ENCODE data around the gene DHX29. TPM values are rescaled to one million over a fixed set of nuclear protein-coding genes. Genes with fewer than 3 reads are reported as not detected.

DHX29 gene
- total and polyA plus RNA-seq, 2 donors (not counting 1 experiment from before 2014, with no cell fraction given), result 3.9 to 18.1 TPM

DNA sequence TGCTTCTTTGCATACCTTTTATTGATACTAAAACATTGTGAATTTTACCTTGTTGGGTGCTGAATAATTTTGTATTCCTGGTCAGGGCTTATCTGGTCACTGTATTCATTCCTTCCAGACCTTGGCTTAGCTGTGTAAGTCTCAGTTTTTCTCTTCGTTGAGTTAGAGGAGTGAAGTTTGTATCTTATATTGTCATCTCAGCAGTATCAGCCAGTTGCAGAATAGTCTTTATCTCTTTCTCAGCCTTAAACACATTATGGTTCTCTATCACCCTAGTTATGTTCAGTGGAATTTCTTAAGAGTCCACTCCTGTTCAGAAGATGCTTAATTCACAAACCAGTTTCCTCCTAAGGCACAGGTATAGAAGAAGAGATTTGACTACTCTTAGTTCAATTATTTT, 25.5 kb upstream of the DHX29 start:
- H3K27me3 Mint-ChIP-seq, result no peaks in the 10 kb centered on the region
- WGBS (ENCODE audit: insufficient coverage), result no CpG with 5 or more reads among the region's 1 CpG
- H3K36me3 ChIP-seq (replicated peaks in 1 of 2; ENCODE audit: control extremely low read depth in 1 of 2, control insufficient read depth in 1 of 2, extremely low read depth in 1 of 2, insufficient read depth in 2 of 2, low read length in 1 of 2), result peaks cover 17 to 60% of the 10 kb centered on the region in 2 experiments
- H3K27me3 ChIP-seq (replicated peaks in 1 of 4; ENCODE audit: control extremely low read depth in 1 of 4, control insufficient read depth in 3 of 4, insufficient read depth in 4 of 4, low read length in 3 of 4), result no peaks in the 10 kb centered on the region
- ATAC-seq (ENCODE audit: low read depth), result no peak
- H3K9me3 ChIP-seq (ENCODE audit: control extremely low read depth in 1 of 3, control insufficient read depth in 2 of 3, insufficient read depth in 1 of 3, low read length in 2 of 3), result no peaks in the 10 kb centered on the region
- no peak overlapping the region for H3K4me3 ChIP-seq (ENCODE audit: control extremely low read depth in 1 of 5, extremely low read depth in 1 of 5, insufficient read depth in 1 of 5, low read depth in 2 of 5, low read length in 4 of 5)
- no peak for TF ChIP-seq EZH2 (IDR thresholded peaks at IDR 0.05; ENCODE audit: borderline replicate concordance, insufficient read depth, low read depth, low read length, poor library complexity, severe bottlenecking)
- no peak for TF ChIP-seq CTCF (IDR thresholded peaks at IDR 0.05)
- intact Hi-C loops (cut with micrococcal nuclease), result no loop called here
- no peaks in the 10 kb centered on the region for H3K9me3 Mint-ChIP-seq (ENCODE audit: insufficient read depth)
- DNase-seq, result no peak
- ChIA-PET CTCF (no interaction called here), POLR2A (no interaction called here)
- no peak overlapping the region for H3K4me3 Mint-ChIP-seq
- peaks cover 35% of the 10 kb centered on the region for H3K79me2 ChIP-seq (ENCODE audit: control insufficient read depth, insufficient read depth, low read length)
- no peak overlapping the region for H3K27ac ChIP-seq (ENCODE audit: low read length in 2 of 2)
- no peak overlapping the region for H3K9ac ChIP-seq (ENCODE audit: low read length)
- H2AFZ ChIP-seq (ENCODE audit: insufficient read depth, low read depth, low read length, poor library complexity, severe bottlenecking), result no peak overlapping the region
- H3K4me2 ChIP-seq (replicated peaks; ENCODE audit: low read depth, low read length, poor library complexity, severe bottlenecking), result no peak overlapping the region
- H3K4me1 ChIP-seq (ENCODE audit: control insufficient read depth in 2 of 2, insufficient read depth in 2 of 2, low read length in 2 of 2), result no peaks in the 10 kb centered on the region
- H3K4me1 Mint-ChIP-seq, result peaks cover 15% of the 10 kb centered on the region
- H4K20me1 ChIP-seq (ENCODE audit: control insufficient read depth, insufficient read depth, low read length, poor library complexity, severe bottlenecking), result no peaks in the 10 kb centered on the region
- H3K27ac Mint-ChIP-seq, result no peak overlapping the region

DNA sequence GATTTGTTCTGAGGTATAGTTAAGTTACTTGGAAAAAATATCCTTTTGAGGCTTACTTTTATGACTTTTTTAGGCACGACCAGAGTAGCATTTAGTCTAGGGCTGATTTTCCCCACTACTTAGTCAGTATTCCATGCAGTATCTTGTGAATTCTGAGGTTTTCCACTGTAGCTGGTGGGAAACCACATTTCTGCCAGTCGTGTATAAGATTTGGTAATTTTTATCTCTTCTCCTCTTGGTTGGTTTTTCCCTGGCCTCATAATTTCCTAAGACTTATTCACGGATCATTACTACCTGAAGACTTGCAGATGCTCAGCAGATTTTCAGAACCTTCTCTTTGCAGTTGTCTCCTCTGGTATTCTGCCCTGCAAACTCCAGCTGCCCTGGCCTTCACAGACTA, 23.8 kb upstream of the DHX29 start:
- 100% methylated on average over 1 of the region's 3 CpGs for WGBS (ENCODE audit: insufficient coverage)
- Histone ChIP-seq H3K4me3 (ENCODE audit: control extremely low read depth in 1 of 5, extremely low read depth in 1 of 5, insufficient read depth in 1 of 5, low read depth in 2 of 5, low read length in 4 of 5) (no peak overlapping the region), H3K4me2 (replicated peaks; ENCODE audit: low read depth, low read length, poor library complexity, severe bottlenecking) (no peak overlapping the region), H3K36me3 (replicated peaks in 1 of 2; ENCODE audit: control extremely low read depth in 1 of 2, control insufficient read depth in 1 of 2, extremely low read depth in 1 of 2, insufficient read depth in 2 of 2, low read length in 1 of 2) (peaks cover 20 to 54% of the 10 kb centered on the region in 2 experiments), H3K27me3 (replicated peaks in 1 of 4; ENCODE audit: control extremely low read depth in 1 of 4, control insufficient read depth in 3 of 4, insufficient read depth in 4 of 4, low read length in 3 of 4) (no peaks in the 10 kb centered on the region), H3K79me2 (ENCODE audit: control insufficient read depth, insufficient read depth, low read length) (peaks cover 35% of the 10 kb centered on the region), H2AFZ (ENCODE audit: insufficient read depth, low read depth, low read length, poor library complexity, severe bottlenecking) (no peak overlapping the region), H3K4me1 (ENCODE audit: control insufficient read depth in 2 of 2, insufficient read depth in 2 of 2, low read length in 2 of 2) (no peaks in the 10 kb centered on the region), H3K27ac (ENCODE audit: low read length in 2 of 2) (no peak overlapping the region), H3K9me3 (ENCODE audit: control extremely low read depth in 1 of 3, control insufficient read depth in 2 of 3, insufficient read depth in 1 of 3, low read length in 2 of 3) (no peaks in the 10 kb centered on the region), H3K9ac (ENCODE audit: low read length) (no peak overlapping the region), H4K20me1 (ENCODE audit: control insufficient read depth, insufficient read depth, low read length, poor library complexity, severe bottlenecking) (no peaks in the 10 kb centered on the region)
- Mint-ChIP-seq H3K9me3 (ENCODE audit: insufficient read depth) (no peaks in the 10 kb centered on the region), H3K4me3 (no peak overlapping the region), H3K27me3 (no peaks in the 10 kb centered on the region), H3K4me1 (peaks cover 10% of the 10 kb centered on the region), H3K27ac (no peak overlapping the region)
- ATAC-seq (ENCODE audit: low read depth) (no peak), DNase-seq (no peak)
- ChIA-PET CTCF (no interaction called here), POLR2A (no interaction called here)
- TF ChIP-seq CTCF (IDR thresholded peaks at IDR 0.05) (no peak), EZH2 (IDR thresholded peaks at IDR 0.05; ENCODE audit: borderline replicate concordance, insufficient read depth, low read depth, low read length, poor library complexity, severe bottlenecking) (no peak)
- intact Hi-C loops (cut with micrococcal nuclease), result no loop called here
